Cardiac septum (tissue), 1 donor: ENCODE results near the gene ENPP6. TPM values are rescaled to one million over a fixed set of nuclear protein-coding genes. Genes with fewer than 3 reads are reported as not detected.
"Not testable (repeated sequence)": the region's sequence is repeated elsewhere in the genome, so short reads cannot be mapped to it uniquely, and the experiment has no call there.

Experiments used
- DNase-seq: peaks from one replicate; pipeline ENCODE4 v3.0.0-alpha.2; 2020; ENCODE audit warnings: low spot score
- intact Hi-C: fragments of 100-400 bp; cut with DNase I; formaldehyde crosslinking; loops from one replicate; pipeline ENCODE4 v1.14.0; 2022
- total RNA-seq: library from RNA; stranded (reverse); fragmentation: NEBNext Ultra II Directional; extraction: Animal tissue kit (Norgen Biotek cat#: 25700); gene quantifications from one replicate; pipeline ENCODE4 v1.2.1, GENCODE V29; 2021
- donor health status: DM: no; HTN: no; CAD: no.

The ENPP6 gene
- total RNA-seq, 1 donor from 2014 or later = 0.05 TPM

GRCh38 chr4:184096561-184097240 is 121.0 kb downstream of the ENPP6 start:
- intact Hi-C loops = no loop called here
- DNase-seq = no peak

- no peak for DNase-seq
- intact Hi-C loops = no loop called here
These were observed 123.0 kb downstream of the ENPP6 start for GRCh38 chr4:184094532-184095159.

GRCh38 chr4:184091986-184092385 is 125.7 kb downstream of the ENPP6 start:
- no peak for DNase-seq
- intact Hi-C loops = no loop called here

GRCh38 chr4:184090571-184090970 is 127.1 kb downstream of the ENPP6 start:
- DNase-seq = no peak
- intact Hi-C loops = no loop called here

GRCh38 chr4:184080674-184081073 is 137.0 kb downstream of the ENPP6 start:
- DNase-seq = no peak
- intact Hi-C loops = no loop called here

GRCh38 chr4:184074677-184075388 is 142.8 kb downstream of the ENPP6 start:
- intact Hi-C loops = no loop called here
- no peak for DNase-seq

GRCh38 chr4:184067931-184068554 is 149.6 kb downstream of the ENPP6 start:
- intact Hi-C loops = no loop called here
- no peak for DNase-seq

GRCh38 chr4:184066584-184067300 is 150.9 kb downstream of the ENPP6 start:
- intact Hi-C loops = no loop called here
- DNase-seq = no peak

GRCh38 chr4:184064877-184065276 is 152.8 kb downstream of the ENPP6 start:
- DNase-seq = no peak
- intact Hi-C loops = no loop called here

- no peak for DNase-seq
- intact Hi-C loops = no loop called here
These were observed 154.9 kb downstream of the ENPP6 start for GRCh38 chr4:184062769-184063168.

- intact Hi-C loops = no loop called here
- DNase-seq = no peak
These were observed 156.1 kb downstream of the ENPP6 start for GRCh38 chr4:184061582-184061981.

GRCh38 chr4:184059099-184059498 is 158.6 kb downstream of the ENPP6 start:
- no peak for DNase-seq
- intact Hi-C loops = no loop called here

GRCh38 chr4:184058026-184058425 is 159.6 kb downstream of the ENPP6 start:
- intact Hi-C loops = no loop called here
- no peak for DNase-seq

- no peak for DNase-seq
- intact Hi-C loops = no loop called here
These were observed 160.8 kb downstream of the ENPP6 start for GRCh38 chr4:184056877-184057276.

- intact Hi-C loops = no loop called here
- DNase-seq = no peak
These were observed 164.2 kb downstream of the ENPP6 start for GRCh38 chr4:184053434-184053833.

GRCh38 chr4:184052616-184053015 is 165.1 kb downstream of the ENPP6 start:
- DNase-seq = no peak
- intact Hi-C loops = no loop called here

- intact Hi-C loops, DNase-seq: not testable (repeated sequence)
These were observed 166.4 kb downstream of the ENPP6 start for GRCh38 chr4:184051262-184051661.

GRCh38 chr4:184046148-184046547 is 171.5 kb downstream of the ENPP6 start:
- intact Hi-C loops = no loop called here
- no peak for DNase-seq

- DNase-seq = no peak
- intact Hi-C loops = no loop called here
These were observed 176.5 kb downstream of the ENPP6 start for GRCh38 chr4:184041156-184041555.

- no peak for DNase-seq
- intact Hi-C loops = no loop called here
These were observed 177.7 kb downstream of the ENPP6 start for GRCh38 chr4:184039963-184040383.
